Activated naive CD8-positive, alpha-beta T cell treated with anti-CD3 and anti-CD28 coated beads, Interleukin-2, amount 50 U/mL, for 16 hours (primary cell): Measurements from ENCODE around the gene SEH1L.
"Not testable (repeated sequence)": the region's sequence is repeated elsewhere in the genome, so short reads cannot be mapped to it uniquely, and the experiment has no call there.

Source experiments
- DNase-seq: peaks from one replicate; pipeline ENCODE4 v3.0.0-alpha.2; 2020; ENCODE audit warnings: low read depth, low spot score

SEH1L gene

DNA sequence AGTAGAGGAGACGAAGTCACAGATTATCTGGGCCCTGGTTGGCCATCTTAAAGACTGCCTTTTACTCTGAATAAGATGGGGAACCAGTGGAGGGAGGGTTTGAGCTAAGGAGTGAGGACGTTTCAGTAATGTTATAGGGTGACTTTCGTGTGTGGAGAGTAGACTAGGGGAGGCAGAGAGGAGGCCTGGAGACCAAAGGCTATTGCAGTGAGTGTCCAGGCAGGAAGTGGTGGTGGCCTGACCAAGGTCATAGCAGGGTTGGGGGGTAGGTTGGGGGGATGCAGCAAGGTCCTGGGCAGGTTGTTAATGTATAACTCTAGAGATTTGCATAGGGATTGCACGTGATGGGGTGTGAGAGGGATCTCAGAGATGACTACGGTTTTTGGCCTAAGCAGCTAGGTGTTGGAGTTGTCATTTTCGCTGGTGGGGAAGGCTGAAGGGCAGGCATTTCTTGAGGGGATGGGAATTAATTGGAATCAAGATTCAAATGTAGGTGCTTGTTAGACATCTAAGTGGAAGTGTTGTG, 48.2 kb downstream of the SEH1L start:
- DNase-seq = no peak

DNA sequence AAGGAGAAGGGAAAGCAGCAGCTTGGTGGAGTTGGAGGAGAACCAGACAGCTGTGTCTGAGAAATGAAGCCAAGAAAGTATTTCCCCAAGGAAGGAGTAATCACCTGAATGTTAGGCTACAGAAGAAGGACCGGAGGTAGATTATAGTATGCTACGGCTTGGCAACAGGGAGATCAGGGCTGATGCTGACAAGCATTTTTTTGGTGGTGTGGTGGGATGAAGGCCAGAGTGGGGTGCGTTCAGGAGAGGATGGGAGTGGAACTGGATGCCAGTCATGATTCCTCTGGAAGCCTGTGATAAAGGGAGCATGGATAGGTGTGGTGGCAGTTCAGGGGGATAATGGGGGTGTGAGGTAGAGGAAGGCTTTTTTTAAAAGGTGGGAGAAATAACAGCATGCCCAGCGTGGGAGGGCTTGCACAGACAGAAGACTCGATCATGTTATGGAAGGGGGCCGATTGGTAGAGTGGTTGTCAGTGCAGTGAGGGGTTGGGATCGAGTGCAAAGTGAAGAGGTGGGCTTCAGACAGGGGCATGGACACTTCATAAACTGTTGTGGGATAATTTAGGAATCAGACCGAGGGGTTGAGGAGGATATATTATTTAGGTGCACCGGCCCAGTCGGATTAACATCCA, 49.0 kb downstream of the SEH1L start:
- DNase-seq = no peak

DNA sequence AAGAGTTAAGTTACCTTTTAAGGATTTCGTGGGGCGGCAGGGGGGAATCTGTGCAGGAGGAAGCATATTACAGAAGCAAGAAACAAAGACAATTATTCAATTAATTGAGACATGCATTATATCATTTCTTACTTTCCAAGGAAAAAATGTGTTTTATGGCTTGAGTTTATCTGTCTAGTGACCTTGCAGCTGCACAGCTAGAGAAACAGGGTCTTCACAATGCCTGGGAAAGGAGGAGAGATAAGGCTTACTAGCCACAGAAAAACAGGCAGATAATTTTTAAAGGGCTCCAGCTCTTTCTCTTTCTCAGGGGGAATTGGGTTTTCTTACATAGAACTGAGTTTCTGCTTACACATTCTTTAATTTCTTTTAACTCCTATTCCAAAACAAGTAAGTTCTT, 49.5 kb downstream of the SEH1L start:
- not testable (repeated sequence) for DNase-seq

DNA sequence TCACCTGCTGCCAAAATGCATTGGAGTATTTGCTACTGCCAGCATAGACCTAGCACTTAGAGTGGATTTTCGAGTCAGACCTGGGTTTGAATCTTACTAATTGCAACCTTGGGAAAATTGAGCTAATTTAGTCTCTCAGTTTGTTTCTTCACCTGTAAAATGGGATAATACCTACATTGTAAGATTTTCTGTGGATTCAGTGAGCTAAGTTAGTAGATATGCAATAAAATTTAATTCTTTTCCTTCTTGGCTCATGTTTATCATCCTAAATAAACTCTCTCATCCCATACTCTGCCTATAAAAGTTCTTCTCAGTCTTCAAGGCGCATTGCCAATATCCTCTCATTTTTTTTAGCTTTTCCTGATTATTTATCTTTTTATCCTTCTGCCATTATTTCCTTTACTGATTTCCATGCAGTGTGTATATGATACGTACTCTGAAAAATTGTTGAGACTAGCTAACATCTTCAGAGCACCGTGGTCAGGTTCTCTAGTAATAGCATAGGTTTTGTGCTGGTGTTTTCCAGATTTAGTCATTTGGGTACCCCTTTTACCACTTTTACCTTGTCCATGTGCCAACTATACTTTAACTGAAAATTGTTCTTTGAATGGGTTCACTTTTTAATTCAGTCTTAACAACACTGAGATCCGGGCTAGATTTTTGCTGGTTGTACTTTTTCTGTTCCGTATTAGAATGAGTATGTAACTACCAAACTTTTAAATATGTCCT, 50.7 kb downstream of the SEH1L start:
- no peak for DNase-seq

DNA sequence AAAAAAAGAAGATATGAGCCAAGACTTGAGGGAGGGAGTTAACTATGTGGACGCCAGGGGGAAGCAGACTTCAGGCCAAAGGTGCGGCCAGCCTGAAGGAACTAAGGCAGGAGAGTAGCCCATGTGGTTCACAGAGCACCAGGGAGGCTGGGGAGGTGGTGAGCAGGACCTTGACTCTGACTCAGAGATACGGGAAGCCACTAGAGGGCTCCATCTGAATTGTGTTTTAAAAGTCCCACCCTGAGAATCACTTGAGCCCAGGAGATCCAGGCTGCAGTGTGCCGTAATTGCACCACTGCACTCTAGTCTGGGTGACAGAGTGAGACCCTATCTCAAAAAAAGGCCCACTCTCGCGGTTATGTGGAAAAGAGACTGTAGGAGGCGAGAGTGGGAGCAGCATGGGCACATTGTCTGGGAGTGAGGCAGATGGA, 55.7 kb downstream of the SEH1L start:
- no peak for DNase-seq

DNA sequence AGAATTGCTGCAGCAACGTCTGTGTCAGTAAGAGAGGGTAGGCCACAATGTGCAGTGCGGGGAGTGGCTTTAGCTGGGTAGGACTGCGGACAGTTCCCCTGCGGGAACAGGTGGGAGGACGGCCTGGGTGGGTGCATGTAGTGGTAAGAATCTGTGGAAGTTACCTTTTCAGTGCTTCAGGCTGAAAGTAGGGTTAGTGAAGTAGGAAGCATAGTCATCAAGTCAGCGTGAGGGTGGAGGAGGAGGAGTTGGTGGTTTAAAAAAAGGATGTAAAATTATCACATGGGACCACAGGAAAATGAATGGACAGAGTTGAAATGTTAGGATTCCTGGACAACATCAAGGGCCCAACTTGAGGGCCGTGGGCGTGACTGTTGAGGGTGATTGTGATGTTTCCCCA, 56.6 kb downstream of the SEH1L start:
- DNase-seq = no peak

DNA sequence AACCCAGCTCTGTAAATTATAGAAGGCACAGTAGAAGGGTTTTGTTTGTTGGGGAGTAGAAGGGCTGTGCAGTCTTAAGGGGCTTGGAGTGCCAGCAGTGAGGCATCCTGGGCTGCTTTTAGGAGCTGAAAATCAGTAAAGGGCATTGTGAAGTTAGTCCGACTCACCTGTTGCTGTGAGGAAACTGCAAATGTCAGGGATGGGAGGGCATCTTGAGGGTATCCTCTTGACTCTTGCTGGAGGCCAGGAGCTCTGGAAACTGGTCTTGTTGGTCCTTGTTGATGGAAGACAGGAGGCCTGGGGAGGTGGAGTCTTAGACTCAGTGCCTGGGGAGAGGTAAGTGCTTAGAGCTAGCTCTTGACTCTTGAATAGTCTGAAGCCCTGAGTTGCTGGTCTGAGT, 57.5 kb downstream of the SEH1L start:
- no peak for DNase-seq

DNA sequence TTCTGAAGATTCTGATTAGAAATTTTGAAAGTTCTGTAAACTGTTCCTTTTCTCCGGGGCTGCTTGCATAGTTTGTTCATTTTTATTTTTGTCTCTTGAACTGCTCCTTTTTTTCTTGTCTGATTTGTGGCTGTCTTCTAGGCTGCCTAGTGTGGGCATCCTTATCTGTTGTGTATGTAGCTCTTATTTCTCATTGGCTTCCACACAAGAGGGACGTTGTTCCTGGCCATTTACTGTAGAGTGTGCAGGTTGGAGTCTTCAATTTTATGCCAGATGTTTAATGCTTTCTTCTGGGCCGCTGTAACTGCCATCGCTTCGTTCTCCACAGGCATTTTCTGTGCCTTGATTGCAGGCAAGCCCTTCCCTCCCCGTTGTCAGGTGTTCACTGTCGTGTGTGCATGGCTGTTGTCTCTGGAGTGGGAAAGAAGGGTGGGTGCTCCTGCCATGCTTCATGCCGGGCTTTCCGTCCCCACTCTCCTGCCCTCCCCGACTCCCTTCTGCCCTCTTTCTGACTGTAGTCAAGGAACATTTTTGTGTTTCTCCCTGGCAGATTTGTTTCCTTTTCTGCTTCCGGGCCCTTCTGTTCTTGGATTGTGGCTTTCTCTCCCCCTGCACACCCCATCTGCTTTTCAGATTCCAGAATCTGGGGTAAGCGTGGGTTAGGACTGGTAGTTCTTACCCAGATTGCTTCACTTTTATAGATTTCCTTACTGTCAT, 58.9 kb downstream of the SEH1L start:
- no peak for DNase-seq

DNA sequence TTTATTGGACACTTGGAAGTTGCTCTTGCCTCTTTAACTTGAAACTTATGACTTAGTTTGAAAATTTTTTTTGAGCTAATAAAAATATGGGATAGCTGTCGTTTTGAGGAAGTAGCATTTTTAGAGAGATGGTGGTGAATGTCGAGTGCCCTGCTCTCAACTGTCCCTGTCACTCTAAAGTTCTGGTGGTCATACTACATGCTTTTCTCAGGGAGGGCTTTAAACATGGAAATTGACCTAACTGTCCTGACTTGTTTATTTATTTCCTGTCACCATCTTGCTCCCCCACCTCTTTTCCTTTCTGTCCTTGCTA, 59.4 kb downstream of the SEH1L start:
- DNase-seq = no peak

DNA sequence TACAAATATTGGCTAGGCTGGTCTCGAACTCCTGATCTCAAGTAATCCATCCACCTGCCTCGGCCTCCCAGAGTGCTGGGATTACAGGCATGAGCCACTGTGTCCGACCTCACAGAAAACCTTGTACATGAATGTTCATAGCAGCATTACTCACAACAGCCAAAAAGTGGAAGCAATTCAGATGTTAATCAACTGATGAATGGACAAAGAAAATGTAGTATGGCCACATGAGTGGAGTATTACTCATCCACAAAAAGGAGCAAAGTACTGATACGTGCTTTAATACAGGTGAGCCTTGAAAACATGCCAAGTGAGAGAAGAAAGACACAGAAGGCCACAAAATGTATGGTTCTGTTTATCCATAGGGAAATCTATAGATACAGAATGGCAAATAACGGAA, 63.9 kb downstream of the SEH1L start:
- DNase-seq = no peak

DNA sequence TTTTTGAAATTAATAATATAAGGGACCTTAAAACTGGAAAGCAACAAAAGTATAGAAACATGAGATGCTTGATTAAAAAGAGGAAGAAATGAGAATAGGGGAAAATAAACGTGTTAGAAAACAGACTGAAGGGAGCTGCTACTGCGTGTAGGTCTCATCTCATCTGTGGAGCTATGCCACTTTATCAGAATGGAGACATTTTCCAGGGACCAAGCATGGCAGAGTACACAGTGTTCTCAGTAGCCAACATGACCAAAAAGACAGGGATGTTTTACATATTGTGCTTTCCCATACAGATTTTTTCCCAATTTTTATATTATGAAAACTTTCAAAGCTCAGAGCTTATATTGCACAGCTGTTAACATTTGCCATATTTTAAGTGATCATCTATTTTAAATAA, 66.4 kb downstream of the SEH1L start:
- DNase-seq = no peak

DNA sequence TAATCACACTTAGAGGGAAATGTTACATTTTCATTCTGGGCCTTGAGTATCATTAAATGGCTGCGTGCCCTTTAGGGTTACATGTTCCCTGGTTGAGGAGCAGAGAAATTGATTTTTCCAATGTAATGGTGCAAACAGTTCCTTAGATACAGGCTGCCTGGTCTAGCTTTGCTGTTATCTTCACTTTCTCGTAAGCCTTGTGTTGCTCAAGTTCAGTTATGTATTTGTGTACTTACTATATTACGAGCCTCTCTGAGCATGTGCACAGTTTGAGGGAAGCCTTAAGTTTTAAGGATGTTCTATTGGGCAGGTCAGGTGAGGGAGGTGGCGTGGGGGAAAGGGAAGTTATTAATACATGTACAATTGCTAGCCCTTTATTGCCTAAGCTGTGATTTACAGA, 67.0 kb downstream of the SEH1L start:
- DNase-seq = no peak

DNA sequence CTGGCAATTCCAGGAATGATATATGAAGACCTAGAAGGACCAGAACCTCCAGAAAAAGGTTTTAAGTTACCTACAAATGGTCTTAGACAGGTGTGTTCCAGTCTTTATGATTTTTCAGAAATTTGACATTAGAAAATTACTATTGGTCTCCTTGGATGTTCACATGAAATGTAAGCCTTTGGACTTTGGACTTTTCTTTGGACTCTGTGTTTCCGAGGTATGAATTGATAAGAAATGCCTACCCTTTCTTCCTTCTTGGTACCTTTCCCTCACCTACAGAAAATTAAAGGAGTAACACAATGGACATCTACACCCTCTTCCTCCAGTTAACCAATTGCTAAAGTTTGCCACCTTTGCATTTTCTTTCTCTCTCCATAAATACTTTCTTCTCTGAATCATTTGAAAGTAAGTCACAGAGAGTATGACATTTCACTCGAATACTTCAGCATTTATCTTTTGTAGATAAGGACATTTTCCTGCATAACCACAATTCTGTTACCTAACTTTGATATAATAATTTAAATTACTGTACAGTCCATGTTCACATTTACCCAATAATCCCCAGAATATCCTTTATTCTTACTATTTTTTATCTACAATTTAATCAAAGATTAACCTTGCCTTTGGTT, 69.5 kb downstream of the SEH1L start:
- DNase-seq = no peak

DNA sequence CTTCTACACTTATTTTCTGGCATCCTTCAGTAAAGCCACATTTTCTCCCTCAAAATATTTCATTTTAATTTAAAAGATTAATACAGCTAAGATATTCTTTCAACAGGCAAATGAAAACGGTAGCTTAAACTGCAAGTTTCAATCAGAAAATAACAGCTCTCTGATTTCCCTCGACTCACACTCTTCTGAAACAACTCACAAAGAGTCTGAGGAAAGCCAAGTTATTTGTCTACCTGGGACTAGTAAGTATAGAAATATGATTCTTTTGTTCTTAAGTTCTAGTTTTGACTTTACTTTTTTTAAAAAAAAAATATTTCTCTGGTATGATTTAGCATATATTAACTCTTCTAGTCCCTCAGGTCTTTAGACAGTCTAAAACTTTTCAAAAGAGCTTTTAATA, 70.6 kb downstream of the SEH1L start:
- no peak for DNase-seq

DNA sequence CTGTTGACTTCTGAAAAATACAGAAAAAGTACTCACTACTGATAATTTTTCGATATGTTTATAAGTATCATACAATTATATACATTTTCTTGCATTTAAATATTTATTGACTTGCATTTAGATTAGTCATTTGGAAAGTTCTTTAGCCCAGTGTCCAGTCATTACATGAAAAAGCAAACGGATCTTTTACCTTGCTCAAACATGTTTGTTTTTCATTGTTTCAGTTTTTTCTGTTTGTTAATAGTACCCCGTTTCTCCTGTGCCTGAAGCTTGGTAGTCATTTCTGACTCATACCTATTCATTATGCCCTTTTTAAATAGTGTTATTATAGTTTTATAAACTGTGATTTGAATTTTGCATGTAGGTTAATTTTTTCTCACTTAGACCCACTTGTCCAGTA, 71.5 kb downstream of the SEH1L start:
- DNase-seq = no peak

DNA sequence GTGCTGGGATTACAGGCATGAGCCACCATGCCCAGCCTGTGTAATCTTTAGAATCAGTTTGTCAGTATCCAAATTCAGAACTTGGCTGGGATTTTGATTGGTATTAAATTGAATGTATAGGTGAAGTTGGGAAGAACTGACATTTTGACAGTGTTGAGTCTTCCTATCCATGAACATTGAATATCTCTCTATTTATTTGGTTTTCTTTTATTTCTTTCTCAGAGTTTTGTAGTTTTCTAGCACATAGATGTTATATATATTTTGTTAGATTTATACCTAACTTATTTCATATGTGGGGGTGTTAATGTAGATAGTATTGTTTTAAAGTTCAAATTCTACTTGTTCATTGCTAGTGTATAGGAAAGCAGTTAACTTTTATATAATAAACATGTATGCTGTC, 74.8 kb downstream of the SEH1L start:
- DNase-seq = no peak

DNA sequence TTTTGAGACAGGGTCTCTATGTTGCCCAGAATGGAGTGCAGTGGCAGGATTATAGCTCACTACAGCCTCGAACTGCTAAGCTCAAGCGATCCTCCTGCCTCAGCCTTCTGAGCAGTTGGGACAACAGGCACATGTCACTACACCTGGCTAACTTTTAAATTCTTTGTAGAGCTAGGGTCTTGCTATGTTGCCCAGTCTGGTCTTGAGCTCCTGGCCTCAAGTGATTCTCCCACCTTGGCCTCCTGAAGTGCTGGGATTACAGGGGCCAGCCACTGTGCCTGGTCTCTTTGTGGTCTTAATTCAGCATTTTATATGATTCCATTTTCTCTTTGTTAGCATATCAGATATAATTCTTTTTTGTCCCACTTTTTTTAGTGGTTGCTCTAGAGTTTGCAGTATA, 77.4 kb downstream of the SEH1L start:
- no peak for DNase-seq

DNA sequence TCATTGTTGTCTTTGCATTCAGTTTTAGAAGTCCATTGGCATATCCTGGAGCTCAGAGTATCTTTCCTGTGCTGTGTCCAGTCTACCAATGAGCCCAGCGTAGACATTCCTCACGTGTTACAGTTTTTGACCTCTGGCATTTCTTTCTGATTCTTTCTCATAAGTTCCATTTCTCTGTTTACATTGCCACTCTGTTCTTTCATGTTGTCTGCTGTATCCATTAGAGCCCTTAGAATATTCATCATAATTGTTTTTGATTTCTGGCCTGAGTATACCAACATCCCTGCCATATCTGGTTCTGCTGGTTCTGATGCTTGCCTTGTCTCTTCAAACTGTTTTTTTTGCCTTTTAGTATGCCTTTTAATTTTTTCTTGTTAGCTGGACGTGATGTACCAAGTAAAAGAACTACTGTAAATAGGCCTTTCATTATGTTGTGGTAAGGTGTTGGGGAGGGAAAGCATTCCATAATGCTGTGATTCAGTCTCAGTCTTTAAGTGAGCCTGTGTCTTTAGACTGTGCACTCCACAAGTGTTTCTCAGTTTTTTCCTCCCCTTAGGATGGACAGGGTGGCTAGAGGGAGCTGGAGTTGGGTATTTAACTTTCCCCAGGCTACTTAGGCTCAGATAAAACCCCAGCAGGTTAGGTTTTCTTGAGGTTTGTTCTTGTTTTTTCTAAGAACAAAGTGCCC, 78.9 kb downstream of the SEH1L start:
- no peak for DNase-seq

DNA sequence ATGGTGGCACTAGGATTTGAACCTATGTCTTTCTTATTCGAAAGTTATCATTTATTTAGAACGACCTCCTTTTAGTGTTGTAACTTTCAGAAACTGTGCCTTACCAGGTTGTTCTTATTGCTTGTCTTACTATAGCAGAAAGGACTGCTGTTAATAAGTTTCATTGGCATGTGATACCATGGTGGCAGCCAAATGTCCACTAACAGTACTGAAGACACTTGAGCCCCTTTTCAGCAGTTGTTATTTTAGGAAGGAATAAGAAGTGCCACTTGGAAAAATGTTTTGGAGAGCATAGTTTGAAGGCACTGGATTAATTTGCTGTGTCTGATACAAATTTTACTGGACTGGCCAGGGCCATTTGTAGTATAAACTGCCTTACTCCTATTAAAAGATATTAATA, 81.1 kb downstream of the SEH1L start:
- no peak for DNase-seq

DNA sequence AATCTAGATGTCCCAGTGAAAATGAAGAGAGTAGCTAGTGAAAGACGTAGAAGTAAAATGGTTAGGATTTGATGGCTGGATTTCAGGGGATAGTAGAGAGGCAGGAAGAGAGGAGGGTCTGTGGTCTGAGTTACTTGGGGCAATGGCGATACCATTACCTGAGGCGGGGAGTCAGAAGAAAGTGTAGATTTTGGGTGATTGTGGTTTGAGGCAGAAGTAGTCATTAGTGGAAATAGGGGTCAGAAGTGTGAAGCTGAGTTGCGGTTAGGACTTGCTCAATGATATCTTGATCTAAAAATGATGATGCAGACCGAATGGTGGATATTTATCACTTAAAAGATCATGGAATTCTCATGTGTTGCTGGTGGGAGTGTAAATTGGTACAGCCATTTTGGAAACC, 84.4 kb downstream of the SEH1L start:
- no peak for DNase-seq

DNA sequence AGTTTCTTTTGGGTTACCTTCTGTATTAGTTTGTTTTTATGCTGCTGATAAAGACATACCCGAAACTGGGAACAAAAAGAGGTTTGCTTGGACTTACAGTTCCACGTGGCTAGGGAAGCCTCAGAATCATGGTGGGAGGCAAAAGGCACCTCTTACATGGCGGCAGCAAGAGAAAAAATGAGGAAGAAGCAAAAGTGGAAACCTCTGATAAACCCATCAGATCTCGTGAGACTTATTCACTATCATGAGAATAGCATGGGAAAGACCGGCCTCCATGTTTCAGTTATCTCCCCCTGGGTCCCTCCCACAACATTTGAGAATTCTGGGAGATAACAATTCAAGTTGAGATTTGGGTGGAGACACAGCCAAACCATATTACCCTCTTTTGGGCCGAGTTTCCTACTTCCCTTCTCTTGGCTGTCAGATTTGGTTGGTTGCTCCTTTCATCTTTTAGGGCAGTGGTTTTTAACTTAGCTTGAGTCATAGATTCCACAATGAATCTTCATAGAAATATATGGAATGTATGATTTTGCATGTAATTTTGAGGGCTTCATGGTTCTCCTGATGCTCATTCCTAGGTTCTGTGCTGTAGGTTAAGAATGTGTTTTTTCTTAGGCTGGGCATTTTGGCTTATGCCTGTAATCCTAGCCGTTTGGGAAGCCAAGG, 87.6 kb downstream of the SEH1L start:
- DNase-seq = no peak
